Left hindlimb (tissue), 1 donor: ENCODE results near the gene ALKBH7.

Experiments
- DNase-seq: peaks from one replicate; pipeline ENCODE4 v3.0.0-alpha.2; 2018

Gene ALKBH7

DNA sequence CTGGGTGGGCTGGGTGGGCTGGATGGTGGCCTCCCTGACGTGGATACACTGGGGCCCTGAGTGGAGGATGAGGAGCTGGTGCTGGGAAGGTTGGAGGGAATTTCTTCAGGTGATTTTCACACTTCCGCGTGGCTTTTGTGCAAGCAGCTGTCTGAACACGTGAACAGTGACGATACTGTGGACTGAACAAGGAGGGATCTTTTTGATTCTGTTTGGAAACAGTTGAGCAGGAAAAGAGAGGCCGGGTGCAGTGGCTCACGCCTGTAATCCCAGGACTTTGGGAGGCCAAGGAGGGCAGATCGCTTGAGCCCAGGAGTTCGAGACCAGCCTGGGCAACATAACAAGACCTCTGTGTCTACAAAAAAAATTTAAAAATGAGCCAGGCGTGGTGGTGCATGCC lies 29.5 kb downstream of the ALKBH7 start:
- DNase-seq: no peak

GRCh38 chr19:6402837-6403608 lies 30.4 kb downstream of the ALKBH7 start:
- DNase-seq: peak; percentile 86

GRCh38 chr19:6406401-6406800 lies 33.8 kb downstream of the ALKBH7 start:
- DNase-seq: no peak

DNA sequence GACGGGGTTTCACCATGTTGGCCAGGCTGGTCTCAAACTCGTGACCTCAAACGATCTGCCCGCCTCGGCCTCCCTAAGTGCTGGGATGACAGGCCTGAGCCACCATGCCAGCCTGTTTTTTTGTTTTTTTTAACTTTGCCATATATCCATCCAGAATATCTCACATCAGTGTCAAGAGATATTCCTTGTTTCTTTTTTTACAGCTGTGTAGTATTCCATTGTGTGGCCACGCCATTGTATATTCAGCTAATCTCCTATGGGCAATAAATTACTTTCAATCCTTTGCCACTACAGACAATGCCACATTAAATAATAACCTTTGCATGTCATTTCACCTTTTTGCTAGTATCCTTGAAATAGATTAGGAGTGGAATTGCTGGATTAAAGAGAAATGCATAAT lies 36.8 kb downstream of the ALKBH7 start:
- no peak for DNase-seq

DNA sequence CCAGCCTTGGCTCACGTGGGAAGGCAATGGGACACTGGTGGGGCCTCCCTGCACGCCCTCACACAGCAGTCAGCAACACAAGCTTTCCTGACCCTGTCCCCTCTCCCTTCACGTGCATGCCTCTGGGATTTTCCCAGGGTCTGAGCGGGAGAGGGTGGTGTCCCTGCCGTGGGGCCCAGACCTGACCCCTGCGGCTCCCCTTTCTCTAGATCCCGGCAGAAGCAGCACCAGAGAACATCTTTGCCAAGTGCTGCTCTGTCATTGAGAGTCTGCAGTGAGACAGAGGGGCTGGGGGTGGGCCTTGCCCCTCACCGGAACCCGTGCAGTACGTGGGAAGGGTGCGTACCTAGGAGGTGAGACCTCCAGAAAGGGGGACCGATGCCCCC lies 39.5 kb downstream of the ALKBH7 start:
- no peak for DNase-seq

DNA sequence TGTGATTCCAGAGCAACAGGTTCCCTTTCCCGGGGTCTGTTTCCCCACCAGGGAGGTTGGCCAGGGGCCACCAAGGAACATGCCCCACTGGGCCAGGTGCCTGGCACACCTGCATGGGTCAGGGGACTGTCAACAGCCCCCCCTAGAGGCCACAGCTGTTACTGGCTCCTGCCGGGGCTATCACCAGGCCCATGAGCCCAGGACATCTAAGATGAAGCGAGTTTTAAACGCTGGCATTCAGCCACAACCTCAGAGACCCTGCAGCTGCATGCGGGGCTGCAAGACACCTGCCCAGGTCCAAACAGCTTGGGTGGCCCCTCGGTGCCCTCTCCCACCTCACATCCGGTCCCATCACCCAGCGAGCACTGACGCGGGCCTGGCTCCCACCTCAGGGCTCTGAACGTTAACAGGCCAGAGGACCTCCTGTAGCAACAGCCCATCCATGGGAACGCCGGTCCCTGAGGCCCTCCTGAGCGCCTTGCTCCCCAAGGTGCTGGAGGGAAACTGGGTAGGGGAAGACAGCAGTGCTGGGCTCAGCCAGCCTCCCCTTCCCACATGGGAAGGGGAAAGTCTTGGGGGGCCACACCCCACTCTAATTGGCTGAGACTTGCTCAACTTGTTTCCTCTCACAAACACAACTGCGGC lies 40.0 kb downstream of the ALKBH7 start:
- DNase-seq: peak; percentile 44

DNA sequence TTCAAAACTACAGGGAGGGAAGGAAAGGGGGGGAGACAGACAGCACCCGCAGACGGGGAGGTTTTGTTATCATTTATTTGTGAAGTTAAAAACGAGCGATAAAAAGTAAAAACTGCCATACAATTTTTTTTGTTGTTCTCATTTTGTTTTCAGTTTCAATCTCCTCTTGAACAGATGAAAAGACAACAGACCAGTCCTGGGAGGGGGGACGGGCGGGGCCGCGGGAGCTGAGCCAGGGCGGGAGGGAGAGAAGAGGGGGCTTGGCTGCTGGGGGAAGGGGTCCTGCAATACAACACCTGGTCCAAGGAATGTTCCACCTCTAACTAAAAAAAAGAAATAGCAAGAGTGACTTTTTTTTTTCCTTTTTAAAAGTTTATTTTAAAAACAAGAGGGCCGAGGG lies 40.7 kb downstream of the ALKBH7 start:
- DNase-seq: no peak

DNA sequence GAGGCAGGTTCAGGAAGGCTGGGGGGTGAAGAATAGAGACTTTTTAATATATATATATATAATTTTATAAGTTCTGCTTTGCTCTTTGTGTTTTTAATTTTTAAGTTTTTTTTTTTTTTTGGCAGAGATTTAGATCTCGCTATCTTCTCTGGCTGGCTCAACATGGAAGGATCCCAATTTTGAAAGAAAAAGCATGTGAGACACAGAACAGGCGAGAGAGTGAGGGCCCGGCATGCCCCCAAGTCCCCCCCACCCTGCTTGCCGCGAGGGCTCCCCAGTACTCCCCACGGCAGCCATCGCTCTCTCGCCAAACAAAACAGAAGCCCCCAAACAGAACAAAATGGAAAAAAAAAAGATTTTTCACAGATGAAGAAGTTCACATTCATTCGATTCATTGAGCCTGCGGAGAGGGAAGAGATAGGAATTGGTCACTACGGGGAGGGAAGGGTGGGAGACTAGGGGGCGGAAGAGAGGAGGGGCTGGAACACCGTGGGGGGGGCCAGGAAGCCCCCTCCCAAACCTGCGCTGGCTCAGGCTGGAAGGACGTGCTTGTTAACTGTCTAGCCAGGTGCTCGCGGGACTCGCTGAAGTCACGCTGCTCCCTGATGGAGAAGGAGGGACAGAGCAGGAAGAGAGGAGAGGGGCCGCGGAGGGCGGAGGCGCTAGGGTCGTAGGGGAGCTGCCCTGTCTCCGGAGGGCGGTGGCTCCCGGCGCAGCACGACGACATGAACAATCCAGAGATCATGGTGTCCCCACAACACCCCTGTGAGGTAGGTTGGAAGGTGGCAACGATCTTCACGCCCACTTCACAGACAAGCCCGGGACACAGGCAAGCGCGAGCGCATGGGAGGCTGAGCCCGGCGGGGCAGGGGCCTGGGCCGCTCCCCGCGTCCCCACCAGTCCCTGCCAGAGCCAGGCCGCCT lies 41.4 kb downstream of the ALKBH7 start:
- DNase-seq: no peak

DNA sequence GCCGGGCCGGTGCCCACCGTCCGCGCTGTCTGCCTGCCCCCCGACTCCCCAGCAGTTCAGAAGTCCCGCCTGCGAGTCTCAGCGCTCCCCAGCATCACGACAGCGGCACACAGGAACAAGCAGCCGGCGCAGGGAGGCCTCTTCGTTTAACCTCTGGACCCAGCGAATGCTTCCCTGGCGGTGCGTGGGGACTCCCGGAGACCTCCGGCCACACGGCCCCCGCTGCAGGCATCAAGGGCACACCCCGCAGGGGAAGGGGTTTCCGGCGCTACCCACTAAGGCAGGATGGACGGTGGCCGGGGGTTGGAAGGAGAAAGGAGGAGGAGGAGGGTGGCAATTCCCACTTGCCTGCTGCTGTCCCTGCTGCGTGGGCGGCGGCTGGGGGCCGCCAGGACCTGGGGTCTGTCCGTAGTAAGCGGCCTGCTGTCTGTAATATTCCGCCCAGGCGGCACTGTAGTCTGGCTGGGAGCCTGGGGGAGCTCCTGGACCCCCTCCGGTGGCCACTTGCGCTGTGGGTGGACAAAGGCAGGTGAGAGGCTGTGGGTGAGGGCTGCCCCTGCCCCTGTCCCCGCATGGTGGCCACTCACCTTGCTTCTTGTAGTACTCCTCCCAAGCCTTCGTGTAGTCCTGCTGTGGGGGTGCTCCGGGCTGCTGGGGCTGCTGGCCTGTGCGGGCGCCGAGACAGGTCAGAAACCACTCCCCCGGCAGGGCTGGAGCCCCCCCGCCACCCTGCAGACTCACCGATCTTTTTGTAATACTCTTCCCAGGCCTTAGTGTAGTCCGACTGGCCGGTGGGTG lies 42.4 kb downstream of the ALKBH7 start:
- no peak for DNase-seq

DNA sequence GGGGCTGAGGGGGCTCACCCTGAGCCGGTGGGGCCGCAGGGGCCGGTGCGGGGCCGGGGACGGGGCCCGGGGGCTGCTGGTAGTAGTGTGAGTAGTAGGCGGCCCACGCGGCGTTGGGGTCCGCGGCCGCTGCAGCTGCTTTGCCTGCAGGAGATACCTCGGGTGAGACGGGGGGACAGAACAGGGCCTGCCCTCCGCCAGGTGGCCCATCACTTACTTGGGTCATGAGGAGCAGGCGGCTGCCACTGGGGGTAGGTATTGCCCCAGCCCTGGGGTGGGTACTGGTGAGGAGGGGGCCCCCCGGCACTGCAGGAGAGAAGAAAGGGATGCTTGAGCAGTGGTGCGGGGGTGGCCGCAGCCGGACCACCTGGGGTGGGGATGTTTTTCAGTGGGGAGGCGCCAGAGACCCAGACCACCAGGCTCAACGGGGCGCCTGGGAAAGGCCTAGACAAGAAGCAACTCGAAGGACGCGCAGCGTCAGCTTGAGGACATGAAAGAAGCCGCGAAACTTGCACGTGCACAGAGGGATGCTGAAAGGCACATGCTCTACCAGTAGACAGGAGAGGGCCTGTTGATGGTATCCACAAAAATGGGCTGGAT lies 43.1 kb downstream of the ALKBH7 start:
- DNase-seq: no peak

- DNase-seq: no peak
Observed at GRCh38 chr19:6416658-6417405, 44.2 kb downstream of the ALKBH7 start.

GRCh38 chr19:6417713-6418561 lies 45.3 kb downstream of the ALKBH7 start:
- no peak for DNase-seq

GRCh38 chr19:6418562-6418932 lies 46.0 kb downstream of the ALKBH7 start:
- DNase-seq: no peak

GRCh38 chr19:6421075-6422014 lies 48.8 kb downstream of the ALKBH7 start:
- no peak for DNase-seq

DNA sequence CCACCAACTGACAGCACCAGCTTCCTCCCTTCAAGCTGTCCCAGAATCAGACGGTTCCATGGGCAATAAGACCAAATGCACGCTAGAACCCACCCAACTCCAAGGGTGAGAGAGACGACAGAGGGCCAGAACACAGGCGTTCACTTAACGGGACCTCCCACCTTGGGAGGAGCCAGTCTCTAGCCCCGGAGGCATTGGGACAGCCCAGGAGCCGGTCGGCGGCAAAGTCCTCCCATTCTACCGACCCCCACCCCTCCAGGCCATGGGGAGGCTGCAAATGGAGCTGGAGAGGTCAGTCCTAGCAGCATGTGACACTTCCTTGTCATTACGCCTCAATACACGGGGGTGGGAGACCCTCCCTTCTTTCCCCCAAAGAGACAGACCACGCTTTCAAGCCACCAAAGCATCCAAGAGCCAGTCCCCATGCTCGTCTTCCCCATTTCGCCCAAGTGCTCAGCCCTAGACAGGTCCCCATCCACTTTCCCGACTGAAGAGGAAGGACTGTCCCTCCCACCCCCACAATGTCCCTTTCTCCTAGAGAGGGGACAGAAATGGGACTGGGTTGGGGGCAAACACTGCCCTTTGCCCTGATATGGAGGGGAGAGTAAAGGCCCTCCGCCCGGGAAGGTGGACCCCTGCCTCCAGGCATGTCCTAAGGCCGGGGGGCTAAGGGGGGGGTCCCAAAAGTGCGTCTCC lies 51.1 kb downstream of the ALKBH7 start:
- DNase-seq: peak; percentile 61

GRCh38 chr19:6424195-6424938 lies 51.8 kb downstream of the ALKBH7 start, which contains the start of gene KHSRP:
Gene KHSRP (minus strand): TSS chr19:6424811. CDS start chr19:6424701, 110 bp downstream.
- peak; percentile 47 for DNase-seq
